CD14-positive monocyte (primary cell): Measurements from ENCODE around the gene SH3BP5L. TPM values are rescaled to one million over a fixed set of nuclear protein-coding genes. Genes with fewer than 3 reads are reported as not detected.

ENCODE experiments used
- DNase-seq, 3 donors: peaks; one replicate each; pipeline ENCODE4 v3.0.0-alpha.2; 2011 to 2022
- H2AFZ ChIP-seq: 2 replicates; pipeline ENCODE4 v1.6.0; 2012; ENCODE audit warnings: mild to moderate bottlenecking, low read depth, low read length, inconsistent platforms; ENCODE audit not compliant: insufficient read depth, poor library complexity, severe bottlenecking
- H3K27ac ChIP-seq, 2 donors: 1 replicate in 1 of 2; 2 replicates in 1 of 2; pipeline ENCODE4 v1.5.1; 2012 to 2013; ENCODE audit warnings: low read length in 2 of 2, control low read depth in 1 of 2, inconsistent platforms in 1 of 2, low read depth in 1 of 2, mild to moderate bottlenecking in 1 of 2
- H3K27me3 ChIP-seq, 2 donors: one replicate each; pipeline versions ENCODE4 v1.6.0 to v1.6.1; 2011 to 2013; ENCODE audit warnings: low read length in 2 of 2; ENCODE audit not compliant: control insufficient read depth in 2 of 2, insufficient read depth in 2 of 2
- H3K36me3 ChIP-seq, 2 donors: replicated peaks in 1 of 2; 1 replicate in 1 of 2; 2 replicates in 1 of 2; pipeline versions ENCODE4 v1.5.1 to v1.6.1; 2012 to 2013; ENCODE audit warnings: low read length in 2 of 2, control low read depth in 1 of 2, inconsistent platforms in 1 of 2, mild to moderate bottlenecking in 1 of 2; ENCODE audit not compliant: insufficient read depth in 2 of 2, control insufficient read depth in 1 of 2
- H3K4me1 ChIP-seq, 2 donors: 1 replicate in 1 of 2; 2 replicates in 1 of 2; pipeline versions ENCODE4 v1.5.1 to v1.6.1; 2012 to 2013; ENCODE audit warnings: low read length in 2 of 2, control low read depth in 1 of 2, inconsistent platforms in 1 of 2, mild to moderate bottlenecking in 1 of 2, moderate library complexity in 1 of 2; ENCODE audit not compliant: insufficient read depth in 2 of 2, control insufficient read depth in 1 of 2
- H3K4me2 ChIP-seq: replicated peaks from 2 replicates; pipeline ENCODE3; 2012; ENCODE audit warnings: low read length, moderate library complexity, mild to moderate bottlenecking; ENCODE audit not compliant: poor library complexity, severe bottlenecking; ENCODE audit errors: extremely low read depth
- H3K4me3 ChIP-seq, 3 experiments: fragments of 200-600 bp in 1 of 3; sonication (generic) in 1 of 3; replicated peaks in 1 of 3; 1 replicate in 2 of 3; 2 replicates in 1 of 3; pipeline ENCODE4 v1.5.1; 2011 to 2013; ENCODE audit warnings: low read length in 3 of 3, mild to moderate bottlenecking in 3 of 3, control low read depth in 2 of 3, low read depth in 2 of 3, inconsistent platforms in 1 of 3, moderate library complexity in 1 of 3
- H3K79me2 ChIP-seq: 2 replicates; pipeline ENCODE4 v1.6.0; 2012; ENCODE audit warnings: mild to moderate bottlenecking, control low read depth, inconsistent platforms, low read length, moderate library complexity; ENCODE audit not compliant: insufficient read depth
- H3K9ac ChIP-seq: 2 replicates; pipeline ENCODE4 v1.6.0; 2017; ENCODE audit warnings: low read length, mild to moderate bottlenecking; ENCODE audit not compliant: insufficient read depth, poor library complexity, severe bottlenecking
- H3K9me3 ChIP-seq, 2 donors: replicated peaks in 1 of 2; 1 replicate in 1 of 2; 2 replicates in 1 of 2; pipeline versions ENCODE4 v1.5.1 to v1.6.1; 2012 to 2013; ENCODE audit warnings: low read length in 2 of 2, control low read depth in 1 of 2; ENCODE audit not compliant: control insufficient read depth in 1 of 2, insufficient read depth in 1 of 2
- H4K20me1 ChIP-seq: 2 replicates; pipeline ENCODE4 v1.6.0; 2012; ENCODE audit warnings: mild to moderate bottlenecking, low read length, control low read depth, moderate library complexity; ENCODE audit not compliant: insufficient read depth
- H3K27ac Mint-ChIP-seq, 7 donors: one replicate each; pipeline ENCODE4 v1.8.0; 2020; ENCODE audit warnings: mild to moderate bottlenecking in 7 of 7, mixed read lengths in 7 of 7, moderate library complexity in 6 of 7, inconsistent platforms in 2 of 7
- H3K27me3 Mint-ChIP-seq, 3 donors: one replicate each; pipeline ENCODE4 v1.8.0; 2021 to 2022; ENCODE audit warnings: low read depth in 3 of 3, mild to moderate bottlenecking in 3 of 3, mixed read lengths in 3 of 3, moderate library complexity in 3 of 3, inconsistent platforms in 1 of 3
- H3K36me3 Mint-ChIP-seq, 2 donors: one replicate each; pipeline ENCODE4 v1.8.0; 2020; ENCODE audit warnings: mixed read lengths in 2 of 2, inconsistent platforms in 1 of 2, mild to moderate bottlenecking in 1 of 2
- H3K4me1 Mint-ChIP-seq: one replicate; pipeline ENCODE4 v1.8.0; 2020; ENCODE audit warnings: mild to moderate bottlenecking, mixed read lengths
- H3K4me3 Mint-ChIP-seq, 2 donors: one replicate each; pipeline ENCODE4 v1.8.0; 2020; ENCODE audit warnings: mild to moderate bottlenecking in 2 of 2, mixed read lengths in 2 of 2, moderate library complexity in 1 of 2
- H3K9me3 Mint-ChIP-seq, 7 donors: one replicate each; pipeline ENCODE4 v1.8.0; 2020 to 2022; ENCODE audit warnings: mixed read lengths in 7 of 7, mild to moderate bottlenecking in 6 of 7, moderate library complexity in 6 of 7, inconsistent platforms in 2 of 7
- WGBS: methylation state at CpG from one replicate; pipeline ENCODE4 v1.1.5; 2013; ENCODE audit warnings: missing lambda C conversion rate; ENCODE audit not compliant: insufficient coverage; 5-methylcytosine and 5-hydroxymethylcytosine counted together
- intact Hi-C, 2 donors: fragments of 100-400 bp; cut with micrococcal nuclease; formaldehyde crosslinking; loops; one replicate each; pipeline versions ENCODE4 v1.15.0 to v1.15.1; 2023
- polyA plus RNA-seq, 3 donors: library from polyadenylated mRNA; depleted of rRNA in 1 of 3; unstranded in 2 of 3; stranded (reverse) in 1 of 3; fragments of 300-500 nt in 2 of 3; fragments of >200 nt in 1 of 3; fragmentation: Illumina TruSeq in 2 of 3; gene quantifications; 1 replicate in 2 of 3; 2 replicates in 1 of 3; pipeline ENCODE4 v1.2.3, GENCODE V29; 2012 to 2021
- TF ChIP-seq, protein P1 (sequence below): fragments of 200-600 bp; IDR thresholded peaks from one replicate; pipeline ENCODE4 v1.8.0; 2022; ENCODE audit warnings: antibody characterized with exemption, mild to moderate bottlenecking

SH3BP5L gene
- polyA plus RNA-seq, 3 donors: 4.0 to 15.7 (median 4.3) TPM

- Mint-ChIP-seq H3K27ac (peak overlapping the region; percentile 98 to 100 (median 99)), H3K9me3 (no peaks in the 10 kb centered on the region), H3K4me3 (peak overlapping the region; percentile 89 to 90), H3K4me1 (peaks cover 35% of the 10 kb centered on the region), H3K27me3 (peaks cover 0 to 4% (median 0%) of the 10 kb centered on the region in 3 donors), H3K36me3 (peaks cover 20 to 21% of the 10 kb centered on the region in 2 donors)
- H3K4me1 ChIP-seq: peaks cover 39 to 45% of the 10 kb centered on the region in 2 donors
- H3K79me2 ChIP-seq: peaks cover 11% of the 10 kb centered on the region
- H3K36me3 ChIP-seq: peaks cover 5 to 11% of the 10 kb centered on the region in 2 donors
- H2AFZ ChIP-seq: peak overlapping the region; percentile 94
- H4K20me1 ChIP-seq: peaks cover 3% of the 10 kb centered on the region
- peak overlapping the region; percentile 53 to 76 (median 67) for H3K4me3 ChIP-seq
- TF ChIP-seq, protein P1, sequence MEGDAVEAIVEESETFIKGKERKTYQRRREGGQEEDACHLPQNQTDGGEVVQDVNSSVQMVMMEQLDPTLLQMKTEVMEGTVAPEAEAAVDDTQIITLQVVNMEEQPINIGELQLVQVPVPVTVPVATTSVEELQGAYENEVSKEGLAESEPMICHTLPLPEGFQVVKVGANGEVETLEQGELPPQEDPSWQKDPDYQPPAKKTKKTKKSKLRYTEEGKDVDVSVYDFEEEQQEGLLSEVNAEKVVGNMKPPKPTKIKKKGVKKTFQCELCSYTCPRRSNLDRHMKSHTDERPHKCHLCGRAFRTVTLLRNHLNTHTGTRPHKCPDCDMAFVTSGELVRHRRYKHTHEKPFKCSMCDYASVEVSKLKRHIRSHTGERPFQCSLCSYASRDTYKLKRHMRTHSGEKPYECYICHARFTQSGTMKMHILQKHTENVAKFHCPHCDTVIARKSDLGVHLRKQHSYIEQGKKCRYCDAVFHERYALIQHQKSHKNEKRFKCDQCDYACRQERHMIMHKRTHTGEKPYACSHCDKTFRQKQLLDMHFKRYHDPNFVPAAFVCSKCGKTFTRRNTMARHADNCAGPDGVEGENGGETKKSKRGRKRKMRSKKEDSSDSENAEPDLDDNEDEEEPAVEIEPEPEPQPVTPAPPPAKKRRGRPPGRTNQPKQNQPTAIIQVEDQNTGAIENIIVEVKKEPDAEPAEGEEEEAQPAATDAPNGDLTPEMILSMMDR: peak; percentile 50
- peak overlapping the region; percentile 72 for H3K4me2 ChIP-seq
- peak overlapping the region; percentile 94 to 96 for H3K27ac ChIP-seq
- H3K9me3 ChIP-seq: no peaks in the 10 kb centered on the region
- WGBS: under 1% methylated on average over 34 of the region's 45 CpGs
- intact Hi-C loops: loop anchor here (2.0 kb wide), 2 partner anchors 17 to 19 kb away; partner anchors contain the start of gene ZNF672 (in 1 of the 2)
- H3K27me3 ChIP-seq: no peaks in the 10 kb centered on the region
- H3K9ac ChIP-seq: peak overlapping the region; percentile 71
- DNase-seq: peak; percentile 47 to 58 (median 53)
These were observed 32.6 kb upstream of the SH3BP5L start for GRCh38 chr1:248858096-248858890.

DNA sequence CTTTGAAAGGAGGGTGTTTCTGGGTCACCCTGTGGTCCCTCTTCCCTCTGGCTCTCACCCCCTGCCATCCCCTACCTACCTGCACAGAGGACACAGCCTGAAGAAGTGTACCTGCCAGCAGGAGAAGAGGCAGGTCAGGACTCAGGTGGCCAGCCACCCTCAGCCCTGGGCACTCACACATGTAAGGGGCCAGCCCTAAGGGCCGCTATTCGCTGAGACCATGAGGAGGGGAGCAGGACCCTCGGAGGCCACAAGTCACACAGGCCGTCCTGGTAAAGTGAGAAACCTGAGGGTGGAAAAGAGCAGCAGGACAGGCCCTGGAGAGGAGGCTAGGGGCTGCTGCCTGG, 32.0 kb upstream of the SH3BP5L start:
- intact Hi-C loops: loop anchor here (2.0 kb wide), 2 partner anchors 17 to 19 kb away; partner anchors contain the start of gene ZNF672 (in 1 of the 2)
- H4K20me1 ChIP-seq: peaks cover 8% of the 10 kb centered on the region
- peaks cover 37 to 43% of the 10 kb centered on the region in 2 donors for H3K4me1 ChIP-seq
- H3K9me3 ChIP-seq: no peaks in the 10 kb centered on the region
- peak overlapping the region in 2 of 3 experiments; percentile 53 to 76 for H3K4me3 ChIP-seq
- Mint-ChIP-seq H3K4me3 (peak overlapping the region; percentile 89 to 90), H3K4me1 (peaks cover 33% of the 10 kb centered on the region), H3K27me3 (peaks cover 0 to 4% (median 0%) of the 10 kb centered on the region in 3 donors), H3K27ac (peak overlapping the region in 1 of 7 donors; percentile 31), H3K9me3 (no peaks in the 10 kb centered on the region), H3K36me3 (peaks cover 20 to 21% of the 10 kb centered on the region in 2 donors)
- no peak overlapping the region for H3K27ac ChIP-seq
- TF ChIP-seq, protein P1: no peak
- peak overlapping the region; percentile 33 for H3K9ac ChIP-seq
- H3K79me2 ChIP-seq: peaks cover 11% of the 10 kb centered on the region
- H3K27me3 ChIP-seq: no peaks in the 10 kb centered on the region
- H3K4me2 ChIP-seq: peak overlapping the region; percentile 72
- no peak for DNase-seq
- peak overlapping the region; percentile 94 for H2AFZ ChIP-seq
- H3K36me3 ChIP-seq: peaks cover 5 to 11% of the 10 kb centered on the region in 2 donors
- WGBS: 23% methylated on average over 4 of the region's 4 CpGs
